Activated CD4-positive, alpha-beta memory T cell treated with anti-CD3 and anti-CD28 coated beads, Interleukin-2, amount 10 ng/mL, durations not matched to agents 7 days and 5 days (primary cell): ENCODE measurements around the gene C3orf70. TPM values are rescaled to one million over a fixed set of nuclear protein-coding genes. Genes with fewer than 3 reads are reported as not detected.

Source experiments
- CTCF ChIA-PET: fragments of 350-600 bp; sonication (Branson Sonifier 250); formaldehyde crosslinking; loops from one replicate; lab custom pipeline; 2021; ENCODE audit warnings: antibody characterized with exemption, inconsistent platforms; lab: Charles Lee
- POLR2A ChIA-PET: fragments of 350-600 bp; sonication (Branson Sonifier 250); formaldehyde crosslinking; loops from one replicate; lab custom pipeline; 2021; ENCODE audit warnings: antibody characterized with exemption; lab: Charles Lee
- DNase-seq: peaks from one replicate; pipeline ENCODE4 v3.0.0-alpha.2; 2020
- H3K27ac Mint-ChIP-seq: one replicate; pipeline ENCODE4 v1.8.0; 2021; ENCODE audit warnings: mild to moderate bottlenecking, mixed read lengths
- H3K27me3 Mint-ChIP-seq: one replicate; pipeline ENCODE4 v1.8.0; 2021; ENCODE audit warnings: mixed read lengths
- H3K36me3 Mint-ChIP-seq: one replicate; pipeline ENCODE4 v1.8.0; 2021; ENCODE audit warnings: low read depth, mixed read lengths
- H3K4me1 Mint-ChIP-seq: one replicate; pipeline ENCODE4 v1.8.0; 2021; ENCODE audit warnings: mixed read lengths
- H3K4me3 Mint-ChIP-seq: one replicate; pipeline ENCODE4 v1.8.0; 2021; ENCODE audit warnings: mild to moderate bottlenecking, mixed read lengths
- H3K9me3 Mint-ChIP-seq: one replicate; pipeline ENCODE4 v1.8.0; 2021; ENCODE audit warnings: mixed read lengths
- total RNA-seq, 2 experiments: library from RNA; stranded (reverse); gene quantifications; one replicate each; pipeline ENCODE4 v1.2.3, GENCODE V29; 2021

C3orf70 gene
- total RNA-seq, 2 experiments from 2014 or later, result 0.03 TPM; not detected in 1

DNA sequence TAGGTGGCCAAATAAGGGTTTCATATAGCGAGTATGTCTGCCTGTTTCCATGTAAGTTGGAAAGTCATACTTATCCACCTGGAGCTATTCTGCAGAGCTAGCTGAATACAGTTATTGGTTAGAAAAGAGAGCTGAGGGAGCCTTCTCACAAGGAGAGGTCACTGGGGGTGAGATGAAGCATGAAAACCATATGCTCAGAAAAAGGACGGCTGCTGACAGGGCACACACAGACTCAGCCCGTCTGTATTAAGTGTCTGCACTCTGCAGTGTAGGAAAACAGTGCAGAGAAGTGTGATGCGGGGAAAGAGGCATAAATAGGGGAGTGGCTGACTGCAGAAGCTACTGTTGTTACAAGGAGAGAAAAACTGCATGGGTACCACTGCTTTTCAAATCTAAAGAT is 58.2 kb downstream of the C3orf70 start:
- POLR2A ChIA-PET, result no interaction called here
- no peaks in the 10 kb centered on the region for H3K4me1 Mint-ChIP-seq
- H3K9me3 Mint-ChIP-seq, result no peaks in the 10 kb centered on the region
- no peak overlapping the region for H3K27ac Mint-ChIP-seq
- no peak for DNase-seq
- CTCF ChIA-PET, result no interaction called here
- peaks cover 14% of the 10 kb centered on the region for H3K27me3 Mint-ChIP-seq
- H3K36me3 Mint-ChIP-seq, result no peaks in the 10 kb centered on the region
- no peak overlapping the region for H3K4me3 Mint-ChIP-seq

DNA sequence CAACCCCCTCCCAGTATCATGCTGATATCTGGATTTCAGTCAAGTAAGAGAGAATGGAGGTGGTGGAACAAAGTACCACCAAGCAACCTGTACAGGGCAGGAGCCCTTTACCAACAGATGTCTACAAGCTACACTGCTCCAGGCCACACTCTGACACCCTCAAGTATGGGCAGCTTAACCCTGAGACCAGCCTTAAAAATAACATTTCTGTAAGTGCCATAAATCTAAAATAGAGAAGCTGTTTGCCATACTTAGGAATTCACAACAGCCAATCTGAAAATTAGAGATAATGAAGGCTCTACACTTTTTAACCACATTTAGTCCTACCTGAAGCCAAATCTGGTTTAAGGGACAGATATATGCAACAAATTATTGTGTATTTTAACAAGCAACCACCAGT is 59.7 kb downstream of the C3orf70 start:
- Mint-ChIP-seq H3K27me3 (peaks cover 4% of the 10 kb centered on the region), H3K4me1 (no peaks in the 10 kb centered on the region), H3K27ac (no peak overlapping the region), H3K36me3 (no peaks in the 10 kb centered on the region), H3K9me3 (no peaks in the 10 kb centered on the region), H3K4me3 (no peak overlapping the region)
- CTCF ChIA-PET, result no interaction called here
- POLR2A ChIA-PET, result no interaction called here
- no peak for DNase-seq

DNA sequence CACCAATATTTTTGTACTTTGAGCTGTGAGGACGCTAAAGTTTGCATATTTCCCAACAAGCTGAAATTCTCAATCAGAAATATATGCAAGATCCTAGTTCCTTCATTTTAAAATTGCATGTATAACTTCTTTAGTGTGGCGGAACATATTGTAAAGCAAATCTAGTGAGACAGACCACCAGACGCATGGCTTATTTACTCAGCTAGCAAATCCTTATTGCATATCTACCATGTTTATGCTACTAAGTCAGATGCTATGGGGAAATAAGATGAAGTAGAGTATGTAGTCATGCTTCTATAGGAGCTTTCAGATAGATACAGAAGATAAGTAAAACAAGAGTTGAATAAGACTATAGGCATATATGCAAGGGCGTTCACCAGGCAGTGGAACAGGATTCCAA is 62.0 kb downstream of the C3orf70 start:
- Mint-ChIP-seq H3K4me3 (no peak overlapping the region), H3K36me3 (no peaks in the 10 kb centered on the region), H3K27ac (no peak overlapping the region), H3K4me1 (no peaks in the 10 kb centered on the region), H3K27me3 (peaks cover 13% of the 10 kb centered on the region), H3K9me3 (no peaks in the 10 kb centered on the region)
- DNase-seq, result no peak
- ChIA-PET CTCF (no interaction called here), POLR2A (no interaction called here)

DNA sequence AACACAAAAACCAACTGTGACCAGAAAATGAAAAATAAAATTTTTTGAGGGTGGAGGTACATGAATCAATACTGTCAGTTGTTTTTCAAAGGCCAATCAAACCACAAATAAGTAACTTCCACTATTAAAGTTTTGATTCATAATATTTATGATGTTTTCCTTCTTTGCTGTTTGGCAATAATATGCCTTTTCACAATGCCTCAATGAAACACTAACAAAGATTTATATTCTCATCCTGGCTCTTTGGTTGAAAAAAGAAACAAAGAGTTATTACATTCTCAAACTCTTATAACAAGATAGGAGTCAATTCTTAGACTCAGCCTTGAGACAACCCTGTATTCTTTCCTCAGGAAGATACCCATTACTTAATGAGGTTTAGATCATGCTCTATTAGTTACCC is 63.1 kb downstream of the C3orf70 start:
- Mint-ChIP-seq H3K36me3 (no peaks in the 10 kb centered on the region), H3K9me3 (no peaks in the 10 kb centered on the region), H3K27me3 (peaks cover 16% of the 10 kb centered on the region), H3K27ac (no peak overlapping the region), H3K4me3 (no peak overlapping the region), H3K4me1 (no peaks in the 10 kb centered on the region)
- no peak for DNase-seq
- CTCF ChIA-PET, result no interaction called here
- POLR2A ChIA-PET, result no interaction called here

DNA sequence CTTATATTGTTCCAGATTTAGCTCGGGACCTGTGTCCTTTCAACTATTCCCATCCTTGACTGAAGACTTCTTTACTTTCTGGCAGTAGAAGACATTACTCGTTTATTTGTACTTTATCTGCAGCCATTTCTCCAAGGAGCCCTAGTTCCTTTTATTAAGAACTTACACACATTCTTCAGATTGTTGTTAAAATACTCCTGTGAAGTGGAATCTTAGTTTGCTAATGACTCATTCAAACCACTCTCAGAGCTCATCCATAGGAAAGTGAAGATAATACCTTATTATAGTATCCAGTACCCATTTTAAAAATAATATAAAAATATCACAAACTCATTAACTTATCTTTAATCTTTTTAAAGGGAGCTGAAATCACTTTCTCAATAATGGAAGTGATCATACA is 63.5 kb downstream of the C3orf70 start:
- H3K27me3 Mint-ChIP-seq, result peaks cover 19% of the 10 kb centered on the region
- ChIA-PET CTCF (no interaction called here), POLR2A (no interaction called here)
- no peak overlapping the region for H3K4me3 Mint-ChIP-seq
- no peaks in the 10 kb centered on the region for H3K9me3 Mint-ChIP-seq
- DNase-seq, result no peak
- no peak overlapping the region for H3K27ac Mint-ChIP-seq
- H3K4me1 Mint-ChIP-seq, result no peaks in the 10 kb centered on the region
- no peaks in the 10 kb centered on the region for H3K36me3 Mint-ChIP-seq

DNA sequence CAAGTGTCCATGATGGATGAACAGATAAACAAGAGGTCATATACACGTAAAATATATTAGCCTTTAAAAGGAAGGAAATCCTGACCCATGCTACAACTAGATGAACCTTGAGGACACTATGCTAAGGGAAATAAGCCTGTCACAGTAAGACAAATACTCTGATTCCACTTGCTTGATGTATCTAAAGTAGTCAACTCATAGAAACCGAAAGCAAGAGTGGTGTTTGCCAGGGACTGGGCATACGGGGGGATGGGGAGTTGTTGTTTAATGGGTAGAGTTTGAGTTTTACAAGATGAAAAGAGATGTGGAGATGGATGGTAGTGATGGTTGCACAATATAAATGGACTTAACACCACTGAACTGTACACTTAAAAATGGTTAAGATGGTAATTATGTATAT is 65.4 kb downstream of the C3orf70 start:
- peaks cover 18% of the 10 kb centered on the region for H3K27me3 Mint-ChIP-seq
- no peak overlapping the region for H3K4me3 Mint-ChIP-seq
- no peak overlapping the region for H3K27ac Mint-ChIP-seq
- DNase-seq, result no peak
- POLR2A ChIA-PET, result no interaction called here
- no peaks in the 10 kb centered on the region for H3K4me1 Mint-ChIP-seq
- no peaks in the 10 kb centered on the region for H3K36me3 Mint-ChIP-seq
- CTCF ChIA-PET, result no interaction called here
- H3K9me3 Mint-ChIP-seq, result no peaks in the 10 kb centered on the region

DNA sequence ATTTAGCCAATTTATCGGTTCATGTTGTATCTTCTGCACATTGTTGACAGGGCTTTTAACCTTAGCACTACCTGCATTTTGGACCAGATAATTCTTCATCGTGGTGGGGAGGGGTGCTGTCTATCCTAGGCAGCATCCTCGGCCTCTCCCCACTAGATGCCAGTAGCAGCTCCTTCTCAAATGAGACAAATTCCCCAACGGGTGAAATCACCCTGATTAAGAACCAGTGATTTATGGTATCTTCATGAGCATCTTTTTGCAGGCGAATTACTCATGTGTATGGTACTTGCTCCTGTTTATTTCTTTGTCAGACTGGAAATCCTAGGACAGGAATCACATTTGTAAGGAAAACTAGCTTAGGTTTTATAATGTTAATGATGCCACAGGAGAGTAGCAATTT is 68.0 kb downstream of the C3orf70 start:
- POLR2A ChIA-PET, result no interaction called here
- Mint-ChIP-seq H3K27ac (no peak overlapping the region), H3K4me1 (no peaks in the 10 kb centered on the region), H3K36me3 (no peaks in the 10 kb centered on the region), H3K9me3 (no peaks in the 10 kb centered on the region), H3K4me3 (no peak overlapping the region), H3K27me3 (peaks cover 16% of the 10 kb centered on the region)
- CTCF ChIA-PET, result interaction anchor here (0.6 kb wide), 1 partner anchor 668 kb away, joined by 3 read pairs; no protein-coding TSS in a partner anchor
- DNase-seq, result no peak

DNA sequence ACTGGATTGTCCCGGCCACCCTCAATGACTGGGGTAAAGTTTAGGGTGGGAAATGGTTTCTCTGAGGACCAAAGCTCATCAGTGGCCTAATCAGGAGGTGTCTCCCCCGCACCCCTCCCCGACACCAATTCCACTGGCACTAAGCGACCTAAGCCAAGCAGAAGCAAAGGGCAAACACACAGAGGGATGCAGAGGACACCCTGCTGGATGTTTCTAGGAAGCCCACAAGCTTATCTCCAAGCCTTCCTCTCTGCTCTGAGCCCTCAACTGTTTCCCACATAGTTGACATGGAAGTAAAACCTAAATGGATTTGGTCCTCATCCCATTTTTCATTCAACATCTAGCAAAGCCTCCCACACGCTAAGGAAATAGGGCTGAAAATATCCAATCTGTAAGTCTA is 68.5 kb downstream of the C3orf70 start:
- Mint-ChIP-seq H3K27me3 (peaks cover 14% of the 10 kb centered on the region), H3K4me1 (no peaks in the 10 kb centered on the region), H3K36me3 (no peaks in the 10 kb centered on the region), H3K27ac (no peak overlapping the region), H3K9me3 (no peaks in the 10 kb centered on the region), H3K4me3 (no peak overlapping the region)
- no peak for DNase-seq
- ChIA-PET CTCF (no interaction called here), POLR2A (no interaction called here)

DNA sequence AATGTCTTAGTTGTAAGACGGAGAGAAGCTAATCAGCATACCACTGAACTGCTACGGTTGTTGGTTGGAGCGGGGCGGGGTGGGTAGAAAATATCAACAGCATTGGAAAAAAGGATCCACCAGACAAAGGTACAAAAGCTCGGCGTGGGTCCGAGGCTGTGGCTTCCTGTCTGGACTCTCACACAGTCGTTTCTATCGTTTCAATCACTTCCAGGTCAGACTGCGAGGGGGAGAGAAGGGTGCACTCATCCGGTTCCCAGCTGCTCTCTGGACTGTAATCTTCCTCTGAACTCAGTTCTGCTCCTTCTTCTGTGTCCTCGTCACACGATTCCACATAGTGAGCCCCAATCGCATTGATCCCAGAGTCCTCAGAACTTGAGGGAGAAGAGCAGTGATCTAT is 70.0 kb downstream of the C3orf70 start:
- Mint-ChIP-seq H3K4me1 (no peaks in the 10 kb centered on the region), H3K9me3 (no peaks in the 10 kb centered on the region), H3K27ac (no peak overlapping the region), H3K27me3 (peaks cover 14% of the 10 kb centered on the region), H3K4me3 (no peak overlapping the region), H3K36me3 (no peaks in the 10 kb centered on the region)
- POLR2A ChIA-PET, result no interaction called here
- CTCF ChIA-PET, result no interaction called here
- no peak for DNase-seq

DNA sequence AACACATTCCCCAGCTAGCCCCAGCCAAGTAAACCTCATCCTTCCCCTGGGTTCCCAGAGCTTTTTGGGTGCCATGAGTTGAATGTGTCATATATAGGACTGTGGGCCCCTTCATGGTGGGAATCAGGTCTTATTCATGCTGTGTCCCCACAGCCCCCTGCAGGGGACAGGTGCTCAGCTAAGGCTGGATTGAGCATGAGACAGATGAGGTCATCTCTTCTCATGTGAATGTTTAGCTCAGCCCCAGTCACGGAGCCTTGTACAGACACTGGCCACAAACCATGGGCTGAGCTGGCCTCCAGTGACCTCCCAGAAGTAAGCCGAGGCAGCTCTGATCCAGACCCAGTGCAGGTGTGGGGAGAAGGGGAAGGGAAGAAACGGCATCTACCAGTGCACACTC is 70.7 kb downstream of the C3orf70 start:
- Mint-ChIP-seq H3K4me1 (no peaks in the 10 kb centered on the region), H3K36me3 (no peaks in the 10 kb centered on the region), H3K4me3 (no peak overlapping the region), H3K9me3 (no peaks in the 10 kb centered on the region), H3K27me3 (peaks cover 12% of the 10 kb centered on the region), H3K27ac (no peak overlapping the region)
- no peak for DNase-seq
- CTCF ChIA-PET, result no interaction called here
- POLR2A ChIA-PET, result no interaction called here

DNA sequence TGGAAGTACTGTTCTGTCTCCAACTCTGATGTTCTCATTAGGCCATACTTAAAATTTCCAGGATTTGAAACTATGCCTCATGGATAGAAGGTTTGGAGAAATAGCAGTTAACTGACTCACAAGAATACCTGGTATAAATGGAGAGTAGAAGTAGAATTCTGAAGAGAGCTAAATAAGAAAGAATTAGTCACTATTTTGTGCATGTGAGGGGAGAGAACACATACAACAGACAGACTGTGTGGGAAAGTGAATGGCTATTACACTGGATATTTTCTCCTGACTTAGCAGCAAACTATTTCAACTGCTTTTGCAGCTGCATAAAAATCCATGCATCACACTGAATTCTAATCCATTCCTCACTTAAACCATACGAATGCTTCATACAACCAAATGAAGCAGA is 71.3 kb downstream of the C3orf70 start:
- POLR2A ChIA-PET, result no interaction called here
- Mint-ChIP-seq H3K27ac (no peak overlapping the region), H3K27me3 (peaks cover 11% of the 10 kb centered on the region), H3K4me3 (no peak overlapping the region), H3K4me1 (no peaks in the 10 kb centered on the region), H3K9me3 (no peaks in the 10 kb centered on the region), H3K36me3 (no peaks in the 10 kb centered on the region)
- CTCF ChIA-PET, result no interaction called here
- no peak for DNase-seq

DNA sequence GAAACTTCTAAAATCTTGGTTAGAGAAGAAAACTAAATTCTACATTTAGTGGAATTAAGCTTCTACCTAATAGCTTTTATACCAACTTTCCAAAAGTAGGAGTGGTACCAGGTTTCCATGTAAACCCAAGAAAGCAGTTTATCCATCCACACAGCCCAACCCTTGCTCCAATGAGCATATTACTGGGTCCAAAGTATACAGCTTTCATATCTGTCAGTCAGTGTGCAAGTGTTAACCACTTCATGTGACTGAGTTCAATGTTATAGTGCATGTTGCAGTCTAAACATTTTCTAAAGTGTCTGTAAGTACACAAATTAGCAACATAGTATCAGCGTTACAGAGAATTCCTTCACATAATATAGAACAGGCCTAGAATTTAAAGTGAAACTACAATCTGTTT is 73.2 kb downstream of the C3orf70 start:
- Mint-ChIP-seq H3K4me1 (no peaks in the 10 kb centered on the region), H3K36me3 (no peaks in the 10 kb centered on the region), H3K9me3 (no peaks in the 10 kb centered on the region), H3K4me3 (no peak overlapping the region), H3K27me3 (peaks cover 2% of the 10 kb centered on the region), H3K27ac (no peak overlapping the region)
- no peak for DNase-seq
- ChIA-PET POLR2A (no interaction called here), CTCF (no interaction called here)

DNA sequence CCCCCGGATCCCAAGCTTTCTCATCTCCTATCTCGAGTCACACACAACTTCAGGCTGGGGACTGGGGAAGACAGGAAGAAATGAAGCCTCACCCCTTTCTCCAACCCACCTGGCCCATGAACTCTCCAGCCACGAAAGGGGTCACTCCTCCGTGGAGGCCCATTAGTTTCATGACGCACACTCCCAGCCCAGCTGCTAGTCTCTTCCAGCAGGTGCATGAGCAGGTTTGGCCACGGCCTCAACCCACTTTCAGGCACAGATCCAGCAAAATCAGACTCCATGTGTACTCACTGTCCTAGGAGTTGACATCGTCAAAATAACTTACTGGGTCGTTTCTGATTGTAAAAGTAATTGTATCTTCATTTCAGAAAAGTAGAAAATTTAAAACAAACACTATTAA is 76.6 kb downstream of the C3orf70 start:
- H3K27ac Mint-ChIP-seq, result no peak overlapping the region
- POLR2A ChIA-PET, result no interaction called here
- no peaks in the 10 kb centered on the region for H3K36me3 Mint-ChIP-seq

DNA sequence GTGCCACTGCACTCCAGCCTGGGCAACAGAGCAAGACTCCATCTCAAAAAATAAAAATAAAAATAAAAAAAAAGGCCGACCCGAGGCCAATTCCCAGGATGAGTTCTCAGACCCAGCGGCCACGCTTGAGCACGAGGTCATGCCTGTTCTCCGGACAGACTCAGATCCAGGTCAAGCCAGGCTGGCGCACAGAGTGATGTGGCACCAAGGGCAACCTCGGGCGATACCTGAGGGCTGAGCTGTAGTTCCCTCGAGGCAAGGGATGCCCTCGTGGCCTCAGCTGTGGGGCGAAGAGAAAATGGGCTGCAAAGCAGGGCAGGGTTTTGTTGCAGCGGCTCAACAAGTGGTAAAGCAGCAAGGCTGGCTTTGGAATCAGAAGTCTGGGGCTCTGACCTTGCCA is 77.3 kb downstream of the C3orf70 start:
- no peaks in the 10 kb centered on the region for H3K9me3 Mint-ChIP-seq
- ChIA-PET CTCF (no interaction called here), POLR2A (no interaction called here)
- H3K4me3 Mint-ChIP-seq, result no peak overlapping the region
- H3K36me3 Mint-ChIP-seq, result no peaks in the 10 kb centered on the region
- no peaks in the 10 kb centered on the region for H3K27me3 Mint-ChIP-seq
- DNase-seq, result no peak
- H3K4me1 Mint-ChIP-seq, result no peaks in the 10 kb centered on the region
- H3K27ac Mint-ChIP-seq, result no peak overlapping the region

More for the DNA sequence above, 76.6 kb downstream of the C3orf70 start:
- Mint-ChIP-seq H3K4me1 (no peaks in the 10 kb centered on the region), H3K4me3 (no peak overlapping the region), H3K9me3 (no peaks in the 10 kb centered on the region), H3K27me3 (no peaks in the 10 kb centered on the region)
- no peak for DNase-seq
- CTCF ChIA-PET, result no interaction called here
